Thymus (tissue), 11 donors: ENCODE data around the gene LINGO3. TPM values are rescaled to one million over a fixed set of nuclear protein-coding genes. Genes with fewer than 3 reads are reported as not detected.
A peak's percentile ranks its signal among the peaks of the same experiment; 100 is the strongest.

Experiments
- DNase-seq, 9 donors: peaks; one replicate each; pipeline ENCODE4 v3.0.0-alpha.2; 2013; ENCODE audit warnings: low spot score in 9 of 9, low read depth in 6 of 9, missing footprints in 1 of 9
- H3K27ac ChIP-seq, 2 donors: one replicate each; pipeline ENCODE4 v1.5.1; 2013; ENCODE audit warnings: control low read depth in 1 of 2, low read depth in 1 of 2, low read length in 1 of 2, mild to moderate bottlenecking in 1 of 2, moderate library complexity in 1 of 2
- H3K27me3 ChIP-seq, 2 donors: one replicate each; pipeline ENCODE4 v1.5.1; 2013; ENCODE audit warnings: low read length in 1 of 2; ENCODE audit not compliant: control insufficient read depth in 2 of 2, insufficient read depth in 1 of 2
- H3K36me3 ChIP-seq, 2 donors: one replicate each; pipeline ENCODE4 v1.5.1; 2013; ENCODE audit warnings: low read length in 1 of 2, mild to moderate bottlenecking in 1 of 2, moderate library complexity in 1 of 2; ENCODE audit not compliant: control insufficient read depth in 2 of 2, insufficient read depth in 2 of 2
- H3K4me1 ChIP-seq, 2 donors: one replicate each; pipeline ENCODE4 v1.5.1; 2013; ENCODE audit warnings: low read length in 2 of 2; ENCODE audit not compliant: control insufficient read depth in 2 of 2, insufficient read depth in 2 of 2
- H3K4me3 ChIP-seq, 2 donors: one replicate each; pipeline ENCODE4 v1.5.1; 2013; ENCODE audit warnings: low read length in 2 of 2, control low read depth in 1 of 2, mild to moderate bottlenecking in 1 of 2
- H3K9me3 ChIP-seq, 2 donors: one replicate each; pipeline ENCODE4 v1.5.1; 2013; ENCODE audit warnings: low read length in 1 of 2, mild to moderate bottlenecking in 1 of 2; ENCODE audit not compliant: control insufficient read depth in 2 of 2, insufficient read depth in 1 of 2
- WGBS: extraction: QIAGEN DNeasy Blood & Tissue Kit; methylation state at CpG from one replicate; pipeline ENCODE4 v1.1.7; 2013; 5-methylcytosine and 5-hydroxymethylcytosine counted together
- polyA plus RNA-seq: library from polyadenylated mRNA; stranded (reverse); fragments of 200-250 nt; gene quantifications from one replicate; pipeline ENCODE4 v1.2.3, GENCODE V29; 2013
- total RNA-seq: library from RNA; stranded (reverse); fragments of 120-200 nt; gene quantifications from one replicate; pipeline ENCODE4 v1.2.4, GENCODE V29; 2013
- donor health status: healthy.

LINGO3 gene
- total and polyA plus RNA-seq, 2 donors: 0.05 to 0.16 TPM

GRCh38 chr19:2288818-2289713, 18.9 kb downstream of the LINGO3 start:
- peak overlapping the region in 1 of 2 donors; percentile 43 for H3K4me3 ChIP-seq
- 42% methylated on average over 28 of the region's 28 CpGs for WGBS
- peaks cover 44 to 88% of the 10 kb centered on the region in 2 donors for H3K27me3 ChIP-seq
- peaks cover 0 to 5% of the 10 kb centered on the region in 2 donors for H3K9me3 ChIP-seq
- H3K27ac ChIP-seq: peak overlapping the region in 1 of 2 donors; percentile 42
- H3K36me3 ChIP-seq: no peaks in the 10 kb centered on the region
- H3K4me1 ChIP-seq: peaks cover 14 to 20% of the 10 kb centered on the region in 2 donors
- no peak for DNase-seq

GRCh38 chr19:2288338-2288817, 19.6 kb downstream of the LINGO3 start:
- Histone ChIP-seq H3K27ac (no peak overlapping the region), H3K4me1 (peaks cover 14 to 20% of the 10 kb centered on the region in 2 donors), H3K9me3 (peaks cover 0 to 5% of the 10 kb centered on the region in 2 donors), H3K36me3 (no peaks in the 10 kb centered on the region), H3K27me3 (peaks cover 41 to 86% of the 10 kb centered on the region in 2 donors), H3K4me3 (no peak overlapping the region)
- DNase-seq: no peak
- 96% methylated on average over 17 of the region's 17 CpGs for WGBS

GRCh38 chr19:2287585-2288337, 20.2 kb downstream of the LINGO3 start:
- Histone ChIP-seq H3K4me3 (no peak overlapping the region), H3K4me1 (peaks cover 14 to 20% of the 10 kb centered on the region in 2 donors), H3K36me3 (no peaks in the 10 kb centered on the region), H3K27ac (no peak overlapping the region), H3K27me3 (peaks cover 45 to 88% of the 10 kb centered on the region in 2 donors), H3K9me3 (peaks cover 0 to 5% of the 10 kb centered on the region in 2 donors)
- no peak for DNase-seq
- WGBS: 78% methylated on average over 13 of the region's 13 CpGs

- Histone ChIP-seq H3K36me3 (no peaks in the 10 kb centered on the region), H3K27ac (no peak overlapping the region), H3K9me3 (peaks cover 0 to 5% of the 10 kb centered on the region in 2 donors), H3K4me1 (peaks cover 14 to 31% of the 10 kb centered on the region in 2 donors), H3K27me3 (peaks cover 48 to 88% of the 10 kb centered on the region in 2 donors), H3K4me3 (no peak overlapping the region)
- no peak for DNase-seq
- 96% methylated on average over 20 of the region's 20 CpGs for WGBS
Observed at GRCh38 chr19:2286402-2287140, 21.4 kb downstream of the LINGO3 start.

- H3K4me3 ChIP-seq: no peak overlapping the region
- DNase-seq: no peak
- peaks cover 0 to 12% of the 10 kb centered on the region in 2 donors for H3K4me1 ChIP-seq
- 97% methylated on average over 8 of the region's 8 CpGs for WGBS
- peaks cover 26 to 70% of the 10 kb centered on the region in 2 donors for H3K27me3 ChIP-seq
- H3K27ac ChIP-seq: no peak overlapping the region
- peaks cover 0 to 2% of the 10 kb centered on the region in 2 donors for H3K9me3 ChIP-seq
- no peaks in the 10 kb centered on the region for H3K36me3 ChIP-seq
Observed at GRCh38 chr19:2283835-2284507, 24.0 kb downstream of the LINGO3 start.

GRCh38 chr19:2282862-2283237, 25.1 kb downstream of the LINGO3 start:
- 91% methylated on average over 11 of the region's 11 CpGs for WGBS
- no peak overlapping the region for H3K27ac ChIP-seq
- no peak for DNase-seq
- H3K4me1 ChIP-seq: peaks cover 0 to 11% of the 10 kb centered on the region in 2 donors
- no peak overlapping the region for H3K4me3 ChIP-seq
- no peaks in the 10 kb centered on the region for H3K36me3 ChIP-seq
- H3K9me3 ChIP-seq: peaks cover 0 to 2% of the 10 kb centered on the region in 2 donors
- peaks cover 19 to 59% of the 10 kb centered on the region in 2 donors for H3K27me3 ChIP-seq

GRCh38 chr19:2282062-2282861, 25.7 kb downstream of the LINGO3 start, which contains the start of gene PEAK3:
Gene PEAK3 (minus strand): TSS chr19:2282175. CDS start chr19:2280931, 1,244 bp downstream.
- Histone ChIP-seq H3K4me1 (peaks cover 0 to 11% of the 10 kb centered on the region in 2 donors), H3K27ac (no peak within 1 kb of the TSS), H3K36me3 (peaks cover 0 to 2% of the 10 kb centered on the region in 2 donors), H3K4me3 (no peak within 1 kb of the TSS), H3K9me3 (peaks cover 0 to 2% of the 10 kb centered on the region in 2 donors), H3K27me3 (peaks cover 15 to 53% of the 10 kb centered on the region in 2 donors)
- 12% methylated on average over 41 of the region's 41 CpGs for WGBS
- DNase-seq: no peak
